ENCODE results near the gene FRY. TPM values are rescaled to one million over a fixed set of nuclear protein-coding genes. Genes with fewer than 3 reads are reported as not detected.

Gene FRY
- total and polyA plus RNA-seq, 2 of the 13 experiments (the other 11 are each of a cell fraction or from before 2014, with no cell fraction given) = 8.2 to 13.1 TPM

DNA sequence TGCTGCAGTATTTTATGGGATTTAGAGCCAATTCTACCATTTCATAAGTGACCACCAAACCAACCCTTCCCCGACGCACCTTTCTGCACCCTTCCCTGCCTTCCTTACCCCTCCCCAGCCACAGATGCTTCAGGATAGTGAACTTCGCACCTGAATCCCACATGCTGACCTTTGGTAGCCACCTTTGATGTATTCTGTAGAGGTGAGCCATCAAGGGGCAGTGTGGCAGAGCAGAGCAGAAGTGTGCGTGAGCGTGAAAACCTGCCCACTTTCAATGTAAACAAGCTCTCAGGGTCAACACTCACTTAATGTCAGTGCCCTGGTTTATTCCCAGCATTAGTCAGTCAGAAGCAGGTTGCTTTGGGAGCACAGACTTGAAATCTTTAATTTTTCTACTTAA lies 107.7 kb downstream of the FRY start (continued):
- TF ChIP-seq, protein P1, sequence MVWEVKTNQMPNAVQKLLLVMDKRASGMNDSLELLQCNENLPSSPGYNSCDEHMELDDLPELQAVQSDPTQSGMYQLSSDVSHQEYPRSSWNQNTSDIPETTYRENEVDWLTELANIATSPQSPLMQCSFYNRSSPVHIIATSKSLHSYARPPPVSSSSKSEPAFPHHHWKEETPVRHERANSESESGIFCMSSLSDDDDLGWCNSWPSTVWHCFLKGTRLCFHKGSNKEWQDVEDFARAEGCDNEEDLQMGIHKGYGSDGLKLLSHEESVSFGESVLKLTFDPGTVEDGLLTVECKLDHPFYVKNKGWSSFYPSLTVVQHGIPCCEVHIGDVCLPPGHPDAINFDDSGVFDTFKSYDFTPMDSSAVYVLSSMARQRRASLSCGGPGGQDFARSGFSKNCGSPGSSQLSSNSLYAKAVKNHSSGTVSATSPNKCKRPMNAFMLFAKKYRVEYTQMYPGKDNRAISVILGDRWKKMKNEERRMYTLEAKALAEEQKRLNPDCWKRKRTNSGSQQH (CRISPR knock-in tag; IDR thresholded peaks at IDR 0.05; ENCODE audit: low read depth) = peak; percentile 47; the same call in 1 of the 2 replicates
- TF ChIP-seq, protein P2, sequence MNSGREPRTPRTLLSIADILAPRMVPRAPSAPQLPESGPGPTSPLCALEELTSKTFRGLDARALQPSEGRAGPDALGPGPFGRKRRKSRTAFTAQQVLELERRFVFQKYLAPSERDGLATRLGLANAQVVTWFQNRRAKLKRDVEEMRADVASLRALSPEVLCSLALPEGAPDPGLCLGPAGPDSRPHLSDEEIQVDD (CRISPR knock-in tag; IDR thresholded peaks at IDR 0.05; ENCODE audit: borderline replicate concordance) = no peak
- TF ChIP-seq NRL (CRISPR knock-in tag; IDR thresholded peaks at IDR 0.05; ENCODE audit: borderline replicate concordance) (no peak), ZNF207 (IDR thresholded peaks at IDR 0.05; ENCODE audit: borderline replicate concordance) (no peak), ZNF543 (CRISPR knock-in tag; IDR thresholded peaks at IDR 0.05) (no peak), HHEX (CRISPR knock-in tag; IDR thresholded peaks at IDR 0.05) (peak; percentile 70; the same call in 1 of the 2 replicates), ZNF558 (CRISPR knock-in tag; IDR thresholded peaks at IDR 0.05; ENCODE audit: borderline replicate concordance) (no peak), ZBTB8A (CRISPR knock-in tag; IDR thresholded peaks at IDR 0.05; ENCODE audit: borderline replicate concordance, low read depth) (no peak), ZNF790 (CRISPR knock-in tag; IDR thresholded peaks at IDR 0.05; ENCODE audit: borderline replicate concordance) (no peak), ZNF605 (CRISPR knock-in tag; IDR thresholded peaks at IDR 0.05) (no peak), ZZZ3 (CRISPR knock-in tag; IDR thresholded peaks at IDR 0.05; ENCODE audit: borderline replicate concordance) (no peak), RELA (CRISPR knock-in tag; IDR thresholded peaks at IDR 0.05) (no peak), ZNF3 (CRISPR knock-in tag; IDR thresholded peaks at IDR 0.05) (no peak), BORCS8-MEF2B (CRISPR knock-in tag; IDR thresholded peaks at IDR 0.05) (no peak), POLR2G (IDR thresholded peaks at IDR 0.05; ENCODE audit: low read depth, low read length) (no peak), JARID2 (CRISPR knock-in tag; IDR thresholded peaks at IDR 0.05; ENCODE audit: insufficient replicate concordance) (no peak), ZNF225 (CRISPR knock-in tag; IDR thresholded peaks at IDR 0.05) (no peak), ZNF766 (CRISPR knock-in tag; IDR thresholded peaks at IDR 0.05; ENCODE audit: borderline replicate concordance) (no peak), RBM22 (optimal IDR thresholded peaks at IDR 0.05; ENCODE audit: low read length) (no peak), HOXA3 (CRISPR knock-in tag; IDR thresholded peaks at IDR 0.05) (peak; percentile 79), MED8 (CRISPR knock-in tag; IDR thresholded peaks at IDR 0.05; ENCODE audit: insufficient replicate concordance) (no peak), ZNF878 (CRISPR knock-in tag; IDR thresholded peaks at IDR 0.05) (peak; percentile 82), ZSCAN30 (CRISPR knock-in tag; IDR thresholded peaks at IDR 0.05) (no peak), ZNF10 (CRISPR knock-in tag; IDR thresholded peaks at IDR 0.05; ENCODE audit: borderline replicate concordance, low read depth) (no peak), BRCA1 (CRISPR knock-in tag; IDR thresholded peaks at IDR 0.05) (no peak)
- TF ChIP-seq, protein P3, sequence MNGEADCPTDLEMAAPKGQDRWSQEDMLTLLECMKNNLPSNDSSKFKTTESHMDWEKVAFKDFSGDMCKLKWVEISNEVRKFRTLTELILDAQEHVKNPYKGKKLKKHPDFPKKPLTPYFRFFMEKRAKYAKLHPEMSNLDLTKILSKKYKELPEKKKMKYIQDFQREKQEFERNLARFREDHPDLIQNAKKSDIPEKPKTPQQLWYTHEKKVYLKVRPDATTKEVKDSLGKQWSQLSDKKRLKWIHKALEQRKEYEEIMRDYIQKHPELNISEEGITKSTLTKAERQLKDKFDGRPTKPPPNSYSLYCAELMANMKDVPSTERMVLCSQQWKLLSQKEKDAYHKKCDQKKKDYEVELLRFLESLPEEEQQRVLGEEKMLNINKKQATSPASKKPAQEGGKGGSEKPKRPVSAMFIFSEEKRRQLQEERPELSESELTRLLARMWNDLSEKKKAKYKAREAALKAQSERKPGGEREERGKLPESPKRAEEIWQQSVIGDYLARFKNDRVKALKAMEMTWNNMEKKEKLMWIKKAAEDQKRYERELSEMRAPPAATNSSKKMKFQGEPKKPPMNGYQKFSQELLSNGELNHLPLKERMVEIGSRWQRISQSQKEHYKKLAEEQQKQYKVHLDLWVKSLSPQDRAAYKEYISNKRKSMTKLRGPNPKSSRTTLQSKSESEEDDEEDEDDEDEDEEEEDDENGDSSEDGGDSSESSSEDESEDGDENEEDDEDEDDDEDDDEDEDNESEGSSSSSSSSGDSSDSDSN (CRISPR knock-in tag; IDR thresholded peaks at IDR 0.05) = no peak
- TF ChIP-seq, protein P4, sequence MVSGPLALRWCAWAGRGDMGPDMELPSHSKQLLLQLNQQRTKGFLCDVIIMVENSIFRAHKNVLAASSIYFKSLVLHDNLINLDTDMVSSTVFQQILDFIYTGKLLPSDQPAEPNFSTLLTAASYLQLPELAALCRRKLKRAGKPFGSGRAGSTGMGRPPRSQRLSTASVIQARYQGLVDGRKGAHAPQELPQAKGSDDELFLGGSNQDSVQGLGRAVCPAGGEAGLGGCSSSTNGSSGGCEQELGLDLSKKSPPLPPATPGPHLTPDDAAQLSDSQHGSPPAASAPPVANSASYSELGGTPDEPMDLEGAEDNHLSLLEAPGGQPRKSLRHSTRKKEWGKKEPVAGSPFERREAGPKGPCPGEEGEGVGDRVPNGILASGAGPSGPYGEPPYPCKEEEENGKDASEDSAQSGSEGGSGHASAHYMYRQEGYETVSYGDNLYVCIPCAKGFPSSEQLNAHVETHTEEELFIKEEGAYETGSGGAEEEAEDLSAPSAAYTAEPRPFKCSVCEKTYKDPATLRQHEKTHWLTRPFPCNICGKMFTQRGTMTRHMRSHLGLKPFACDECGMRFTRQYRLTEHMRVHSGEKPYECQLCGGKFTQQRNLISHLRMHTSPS (CRISPR knock-in tag; IDR thresholded peaks at IDR 0.05; ENCODE audit: low read depth) = peak; percentile 86

Data from HepG2 (cell line).